Suppressor macrophage (primary cell): Measurements from ENCODE around the gene SESN2.

Experiments used
- DNase-seq, 4 experiments: peaks; one replicate each; pipeline ENCODE4 v3.0.0-alpha.2; 2020 to 2022
- total RNA-seq, 17 experiments: gene quantifications; one replicate each; lab custom pipeline; 2026; ENCODE audit warnings: mixed read lengths in 6 of 17, inconsistent platforms in 3 of 17; lab: John Stamatoyannopoulos, UW

The SESN2 gene
- 10.5 to 57.0 (median 21.1) reads per million in 17 experiments for total RNA-seq

GRCh38 chr1:28259252-28259933 lies at the start of gene SESN2:
TSS of gene SESN2 (plus strand) at chr1:28259518. CDS start at chr1:28259848, 330 bp downstream.
- peak; percentile 100 for DNase-seq

- no peak for DNase-seq
Observed at GRCh38 chr1:28209700-28210099, 49.6 kb upstream of the SESN2 start.

GRCh38 chr1:28213315-28213714 lies 46.0 kb upstream of the SESN2 start:
- no peak for DNase-seq

GRCh38 chr1:28229089-28229488 lies 30.2 kb upstream of the SESN2 start:
- no peak for DNase-seq

GRCh38 chr1:28229996-28230395 lies 29.3 kb upstream of the SESN2 start:
- no peak for DNase-seq

GRCh38 chr1:28232558-28233263 lies 26.6 kb upstream of the SESN2 start, which contains the start of gene DNAJC8:
TSS of gene DNAJC8 (minus strand) at chr1:28233029. CDS start at chr1:28232998, 31 bp downstream.
- DNase-seq = peak; percentile 93 to 97 (median 95)

- DNase-seq = no peak
Observed at GRCh38 chr1:28233264-28233606, 26.1 kb upstream of the SESN2 start.

GRCh38 chr1:28235755-28236655 lies 23.3 kb upstream of the SESN2 start, which contains the start of gene ATP5IF1:
TSS of gene ATP5IF1 (plus strand) at chr1:28236124. CDS start at chr1:28236184, 60 bp downstream.
- peak; percentile 96 to 99 (median 98) for DNase-seq

GRCh38 chr1:28236656-28237322 lies 22.5 kb upstream of the SESN2 start:
- DNase-seq = no peak

- no peak for DNase-seq
Observed at GRCh38 chr1:28239004-28239403, 20.3 kb upstream of the SESN2 start.

- no peak for DNase-seq
Observed at GRCh38 chr1:28240024-28240423, 19.3 kb upstream of the SESN2 start.

GRCh38 chr1:28241638-28242241 lies 17.6 kb upstream of the SESN2 start:
- DNase-seq = no peak

- no peak for DNase-seq
Observed at GRCh38 chr1:28243685-28244311, 15.5 kb upstream of the SESN2 start.

GRCh38 chr1:28244549-28245251 lies 14.6 kb upstream of the SESN2 start:
- no peak for DNase-seq

- peak in 3 of 4 experiments; percentile 18 to 52 (median 28) for DNase-seq
Observed at GRCh38 chr1:28246427-28246832, 12.9 kb upstream of the SESN2 start.

- DNase-seq = peak in 1 of 4 experiments; percentile 22
Observed at GRCh38 chr1:28247612-28248272, 11.6 kb upstream of the SESN2 start.

GRCh38 chr1:28248273-28249012 lies 10.9 kb upstream of the SESN2 start:
- DNase-seq = peak; percentile 82 to 91 (median 88)

GRCh38 chr1:28249013-28249865 lies 10.1 kb upstream of the SESN2 start:
- DNase-seq = peak; percentile 21 to 56 (median 48)
